K562 (cell line): Measurements from ENCODE around the gene SLC43A1. TPM values are rescaled to one million over a fixed set of nuclear protein-coding genes. Genes with fewer than 3 reads are reported as not detected.

Experiments used
- ATAC-seq: fragments of 200-7000 bp; cut with Tn5 transposase; 3 replicates; pipeline ENCODE4 v1.9.1; 2020; ENCODE audit warnings: moderate library complexity
- BruUV-seq: library from RNA; stranded (reverse); fragments of 400-500 nt; replicated peaks from 2 replicates; lab custom pipeline; 2021; lab: Mats Ljungman, UMichigan
- CTCF ChIA-PET: fragments of 300-600 bp; formaldehyde crosslinking; extraction: SDS; loops from one replicate; lab custom pipeline; 2021; ENCODE audit warnings: low intra/inter-chr PET ratio; lab: Yijun Ruan, JAX
- POLR2A ChIA-PET: fragments of 300-600, 350-650 bp; sonication (Branson Sonifier 250); formaldehyde crosslinking; extraction: SDS; loops from one replicate; lab custom pipeline; 2021; ENCODE audit warnings: antibody characterized with exemption, inconsistent platforms; lab: Yijun Ruan, JAX
- DNase-seq, 4 experiments: peaks; one replicate each; pipeline versions ENCODE4 v3.0.0 to v3.0.0-alpha.2; 2011 to 2018; ENCODE audit warnings: low spot score in 3 of 4, mixed read lengths in 3 of 4; ENCODE audit errors: extremely low read depth in 1 of 4
- FAIRE-seq: peaks from 2 replicates; lab custom pipeline; 2011; peaks lifted over from hg19 to GRCh38; lab: Jason Lieb, UNC
- H2AFZ ChIP-seq: 2 replicates; pipeline ENCODE4 v1.6.0; 2011; ENCODE audit warnings: low read depth, low read length, control low read depth, inconsistent platforms
- H3K27ac ChIP-seq: fragments of 200-600 bp; 3 replicates; pipeline ENCODE4 v1.8.0; 2011; ENCODE audit warnings: low read depth, mild to moderate bottlenecking, control low read depth, inconsistent platforms, low read length, moderate library complexity, mixed read lengths; ENCODE audit errors: extremely low read depth
- H3K27me3 ChIP-seq, 2 experiments: fragments of 300-600 bp in 1 of 2; 2 replicates in 1 of 2; 3 replicates in 1 of 2; pipeline versions ENCODE4 v1.6.0 to v1.8.0; 2011; ENCODE audit warnings: inconsistent platforms in 2 of 2, low read length in 2 of 2, mild to moderate bottlenecking in 1 of 2, mixed read lengths in 1 of 2, moderate library complexity in 1 of 2; ENCODE audit not compliant: control insufficient read depth in 2 of 2, insufficient read depth in 2 of 2
- H3K36me3 ChIP-seq: fragments of 300-600 bp; 3 replicates; pipeline ENCODE4 v1.8.0; 2011; ENCODE audit warnings: mild to moderate bottlenecking, low read length, inconsistent platforms; ENCODE audit not compliant: control insufficient read depth, insufficient read depth
- H3K4me1 ChIP-seq, 2 experiments: fragments of 200-600 bp in 1 of 2; replicated peaks in 1 of 2; 2 replicates in 1 of 2; 3 replicates in 1 of 2; pipeline versions ENCODE4 v1.5.1 to v1.8.0; 2011; ENCODE audit warnings: inconsistent platforms in 2 of 2, low read length in 2 of 2, mild to moderate bottlenecking in 1 of 2, mixed read lengths in 1 of 2, moderate library complexity in 1 of 2; ENCODE audit not compliant: control insufficient read depth in 2 of 2, insufficient read depth in 2 of 2
- H3K4me2 ChIP-seq: 2 replicates; pipeline ENCODE4 v1.6.1; 2011; ENCODE audit warnings: low read length, control low read depth, inconsistent platforms, mixed read lengths; ENCODE audit not compliant: insufficient read depth
- H3K4me3 ChIP-seq: fragments of 200-600 bp; sonication (generic), shearing (Covaris generic); 2 replicates; pipeline ENCODE4 v1.5.1; 2016; ENCODE audit warnings: control low read depth, inconsistent platforms
- H3K79me2 ChIP-seq: fragments of 200-600 bp; 3 replicates; pipeline ENCODE4 v1.8.0; 2011; ENCODE audit warnings: low read length, inconsistent platforms; ENCODE audit not compliant: control insufficient read depth, insufficient read depth
- H3K9ac ChIP-seq, 2 experiments: 2 replicates each; pipeline versions ENCODE4 v1.6.0 to v1.6.1; 2011; ENCODE audit warnings: low read depth in 2 of 2, low read length in 2 of 2, control low read depth in 1 of 2, inconsistent platforms in 1 of 2, mild to moderate bottlenecking in 1 of 2, mixed read lengths in 1 of 2; ENCODE audit not compliant: insufficient read depth in 1 of 2
- H3K9me1 ChIP-seq: one replicate; pipeline ENCODE4 v1.6.0; 2011; ENCODE audit warnings: inconsistent platforms, mild to moderate bottlenecking, low read length, moderate library complexity; ENCODE audit not compliant: control insufficient read depth, insufficient read depth
- H3K9me3 ChIP-seq: replicated peaks from 2 replicates; pipeline ENCODE4 v1.5.1; 2011; ENCODE audit warnings: low read depth, low read length, inconsistent platforms; ENCODE audit not compliant: control insufficient read depth, insufficient read depth
- H4K20me1 ChIP-seq: replicated peaks from 2 replicates; pipeline ENCODE4 v1.6.1; 2011; ENCODE audit warnings: low read length, inconsistent platforms, mixed read lengths; ENCODE audit not compliant: control insufficient read depth, insufficient read depth
- ARNT ChIP-seq, 2 experiments: fragments of 450-650 bp; IDR thresholded peaks; 2 replicates each; pipeline ENCODE4 v1.6.1; 2016; ENCODE audit warnings: mild to moderate bottlenecking in 1 of 2
- CBX2 ChIP-seq: fragments of 200-600 bp; sonication (generic); IDR thresholded peaks from one replicate; pipeline ENCODE4 v1.6.1; 2012; ENCODE audit warnings: mild to moderate bottlenecking, low read length, inconsistent platforms; ENCODE audit not compliant: insufficient read depth, poor library complexity, severe bottlenecking
- DACH1 ChIP-seq: fragments of 450-650 bp; IDR thresholded peaks from 2 replicates; pipeline ENCODE4 v1.6.1; 2018; ENCODE audit not compliant: partially characterized antibody
- MCM5 ChIP-seq: fragments of 450-650 bp; IDR thresholded peaks from 2 replicates; pipeline ENCODE4 v1.6.1; 2016; ENCODE audit warnings: low read depth
- MTA1 ChIP-seq: fragments of 450-650 bp; IDR thresholded peaks from 2 replicates; pipeline ENCODE4 v1.6.1; 2017; ENCODE audit warnings: borderline replicate concordance
- SMARCB1 ChIP-seq: IDR thresholded peaks from 2 replicates; pipeline ENCODE4 v1.6.1; 2011; ENCODE audit warnings: improper control_type of control experiment, low read depth; ENCODE audit not compliant: insufficient read length
- ZNF175 ChIP-seq: fragments of 200-800 bp; sonication (Bioruptor generic); IDR thresholded peaks from 2 replicates; pipeline ENCODE4 v1.6.1; 2016; ENCODE audit warnings: low read depth, mild to moderate bottlenecking, missing genetic modification characterization, missing compliant biosample characterization
- ZNF3 ChIP-seq: fragments of 250-450 bp; sonication (Bioruptor Pico); IDR thresholded peaks from 2 replicates; pipeline ENCODE4 v1.5.0; 2021; ENCODE audit warnings: mild to moderate bottlenecking, moderate library complexity
- ZNF408 ChIP-seq: fragments of 250-450 bp; sonication (Bioruptor Pico); IDR thresholded peaks from 2 replicates; pipeline ENCODE4 v1.4.0; 2020; ENCODE audit warnings: low read depth, mild to moderate bottlenecking, moderate library complexity
- ZNF695 ChIP-seq: fragments of 450-650 bp; formaldehyde crosslinking; IDR thresholded peaks from 2 replicates; pipeline ENCODE4 v1.4.0; 2020; ENCODE audit warnings: mild to moderate bottlenecking, moderate library complexity
- ZNF707 ChIP-seq: fragments of 250-450 bp; sonication (Bioruptor Pico); conservative IDR thresholded peaks from 2 replicates; pipeline ENCODE4 v1.8.0; 2022; ENCODE audit warnings: inconsistent platforms, mild to moderate bottlenecking, moderate library complexity
- ZNF780A ChIP-seq: fragments of 250-450 bp; sonication (Bioruptor Pico); IDR thresholded peaks from 2 replicates; pipeline ENCODE4 v1.5.0; 2021; ENCODE audit warnings: mild to moderate bottlenecking
- ZNF830 ChIP-seq: fragments of 250-450 bp; sonication (Bioruptor Pico); IDR thresholded peaks from 2 replicates; pipeline ENCODE4 v1.5.0; 2021; ENCODE audit warnings: mild to moderate bottlenecking
- whole genome bisulfite sequencing: fragments of 100-300 bp; shearing (Covaris generic); methylation state at CpG from one replicate; pipeline ENCODE4 v1.1.6; 2016; ENCODE audit warnings: low coverage, mixed read lengths; ENCODE audit not compliant: insufficient coverage; ENCODE audit errors: missing lambda C conversion rate; 5-methylcytosine and 5-hydroxymethylcytosine counted together
- in situ Hi-C: fragments of 300-500 bp; cut with MboI; formaldehyde crosslinking; loops from 4 replicates; pipeline ENCODE4 v1.15.0; 2018; ENCODE audit warnings: inconsistent platforms, mixed read lengths
- intact Hi-C: fragments of 100-400 bp; cut with micrococcal nuclease; formaldehyde crosslinking; loops from 2 replicates; pipeline ENCODE4 v1.14.2; 2022
- polyA plus RNA-seq, 8 experiments: library from polyadenylated mRNA; depleted of rRNA in 4 of 8; stranded (reverse) in 5 of 8; unstranded in 3 of 8; fragments of >200 nt; fragmentation: Nextera tagmentation in 2 of 8; fragmentation: Illumina TruSeq in 1 of 8; extraction: Ambion mirVana in 2 of 8; extraction: Trizol in 1 of 8; gene quantifications; 2 replicates each; pipeline versions ENCODE4 v1.2.1 to v1.2.3, GENCODE V29; 2011 to 2014; ENCODE audit warnings: inconsistent platforms in 1 of 8, missing spikeins in 1 of 8
- total RNA-seq, 7 experiments: library from RNA; depleted of rRNA in 6 of 7; stranded (reverse); fragments of >200 nt in 6 of 7; fragmentation: Illumina TruSeq in 2 of 7; extraction: Trizol in 2 of 7; gene quantifications; 2 replicates each; pipeline versions ENCODE4 v1.2.1 to v1.2.3, GENCODE V29; 2011 to 2021; ENCODE audit warnings: low replicate concordance in 1 of 7
- TF ChIP-seq, protein P1 (sequence below): fragments of 450-650 bp; conservative IDR thresholded peaks from 2 replicates; pipeline ENCODE4 v1.6.1; 2016; ENCODE audit warnings: missing genetic modification characterization, low read depth, mild to moderate bottlenecking, missing compliant biosample characterization, moderate library complexity
- TF ChIP-seq, protein P2 (sequence below): sonication (generic); formaldehyde crosslinking; IDR thresholded peaks from 2 replicates; pipeline ENCODE4 v1.8.1; 2022; ENCODE audit warnings: missing genetic modification reagents
- TF ChIP-seq, protein P3 (sequence below): fragments of 250-450 bp; sonication (Bioruptor Pico); IDR thresholded peaks from 2 replicates; pipeline ENCODE4 v1.4.0; 2020
- TF ChIP-seq, protein P4 (sequence below): fragments of 250-450 bp; sonication (Bioruptor Pico); IDR thresholded peaks from 2 replicates; pipeline ENCODE4 v1.5.0; 2020; ENCODE audit warnings: mild to moderate bottlenecking, borderline replicate concordance

SLC43A1 gene
- total and polyA plus RNA-seq, 9 of the 15 experiments (the other 6 are each of a cell fraction or from before 2014, with no cell fraction given), result 2.6 to 41.8 (median 24.6) TPM

DNA sequence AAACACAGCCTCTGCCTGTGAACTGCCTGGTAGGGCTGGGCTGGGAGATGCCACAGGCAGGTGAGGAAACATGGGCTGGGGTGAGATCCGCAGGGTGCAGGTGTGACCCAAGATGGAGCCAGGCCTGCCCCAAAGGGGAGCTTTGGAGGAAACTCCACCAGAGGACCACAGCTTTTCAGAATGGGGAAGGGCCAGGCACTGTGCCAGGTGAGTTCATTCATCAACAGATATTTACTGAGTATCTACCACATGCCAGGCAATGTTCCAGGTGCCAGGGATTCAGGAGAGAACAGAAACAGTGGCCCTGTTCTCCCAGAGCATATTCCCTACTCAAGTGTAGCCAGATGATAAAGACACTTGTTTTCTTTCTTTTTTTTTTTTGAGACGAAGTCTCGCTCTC is 44.0 kb downstream of the SLC43A1 start:
- FAIRE-seq (no peak), ATAC-seq (no peak), DNase-seq (no peak)
- H3K9me1 ChIP-seq, result no peaks in the 10 kb centered on the region
- no peaks in the 10 kb centered on the region for H3K9me3 ChIP-seq
- whole genome bisulfite sequencing, result 53% methylated on average over 2 of the region's 3 CpGs
- in situ Hi-C loops (no loop called here), intact Hi-C loops (no loop called here)
- H2AFZ ChIP-seq, result no peak overlapping the region
- H4K20me1 ChIP-seq, result no peaks in the 10 kb centered on the region; the same call in 1 of the 2 replicates
- POLR2A ChIA-PET, result no interaction called here
- H3K36me3 ChIP-seq, result peaks cover 3% of the 10 kb centered on the region; the same call in 1 of the 3 replicates
- H3K27ac ChIP-seq, result no peak overlapping the region
- CTCF ChIA-PET, result no interaction called here
- 0 out of 4 replicates have a peak overlapping the region, but pooled peaks of 1 of the 2 experiments have one; percentile 20 for H3K9ac ChIP-seq
- H3K27me3 ChIP-seq, result no peaks in the 10 kb centered on the region
- H3K79me2 ChIP-seq, result no peaks in the 10 kb centered on the region
- no TSS peak for BruUV-seq
- no peak overlapping the region for H3K4me2 ChIP-seq
- H3K4me1 ChIP-seq, result peaks cover 23 to 29% of the 10 kb centered on the region in 2 experiments
- no peak overlapping the region for H3K4me3 ChIP-seq
- no peak for TF ChIP-seq ZNF780A (CRISPR knock-in tag)
- TF ChIP-seq CBX2, result no peak
- no peak for TF ChIP-seq ARNT (IDR thresholded peaks at IDR 0.05)
- TF ChIP-seq ZNF707 (CRISPR knock-in tag), result no peak
- TF ChIP-seq ZNF175, result no peak
- TF ChIP-seq, protein P1, sequence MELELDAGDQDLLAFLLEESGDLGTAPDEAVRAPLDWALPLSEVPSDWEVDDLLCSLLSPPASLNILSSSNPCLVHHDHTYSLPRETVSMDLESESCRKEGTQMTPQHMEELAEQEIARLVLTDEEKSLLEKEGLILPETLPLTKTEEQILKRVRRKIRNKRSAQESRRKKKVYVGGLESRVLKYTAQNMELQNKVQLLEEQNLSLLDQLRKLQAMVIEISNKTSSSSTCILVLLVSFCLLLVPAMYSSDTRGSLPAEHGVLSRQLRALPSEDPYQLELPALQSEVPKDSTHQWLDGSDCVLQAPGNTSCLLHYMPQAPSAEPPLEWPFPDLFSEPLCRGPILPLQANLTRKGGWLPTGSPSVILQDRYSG (tag), result no peak
- no peak for TF ChIP-seq ZNF830 (CRISPR knock-in tag)
- TF ChIP-seq, protein P2, sequence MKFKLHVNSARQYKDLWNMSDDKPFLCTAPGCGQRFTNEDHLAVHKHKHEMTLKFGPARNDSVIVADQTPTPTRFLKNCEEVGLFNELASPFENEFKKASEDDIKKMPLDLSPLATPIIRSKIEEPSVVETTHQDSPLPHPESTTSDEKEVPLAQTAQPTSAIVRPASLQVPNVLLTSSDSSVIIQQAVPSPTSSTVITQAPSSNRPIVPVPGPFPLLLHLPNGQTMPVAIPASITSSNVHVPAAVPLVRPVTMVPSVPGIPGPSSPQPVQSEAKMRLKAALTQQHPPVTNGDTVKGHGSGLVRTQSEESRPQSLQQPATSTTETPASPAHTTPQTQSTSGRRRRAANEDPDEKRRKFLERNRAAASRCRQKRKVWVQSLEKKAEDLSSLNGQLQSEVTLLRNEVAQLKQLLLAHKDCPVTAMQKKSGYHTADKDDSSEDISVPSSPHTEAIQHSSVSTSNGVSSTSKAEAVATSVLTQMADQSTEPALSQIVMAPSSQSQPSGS, result no peak
- TF ChIP-seq ZNF3 (CRISPR knock-in tag), result no peak
- no peak for TF ChIP-seq SMARCB1
- TF ChIP-seq MTA1, result no peak
- TF ChIP-seq ZNF695 (CRISPR knock-in tag), result no peak
- no peak for TF ChIP-seq MCM5
- TF ChIP-seq DACH1, result no peak
- TF ChIP-seq, protein P3, sequence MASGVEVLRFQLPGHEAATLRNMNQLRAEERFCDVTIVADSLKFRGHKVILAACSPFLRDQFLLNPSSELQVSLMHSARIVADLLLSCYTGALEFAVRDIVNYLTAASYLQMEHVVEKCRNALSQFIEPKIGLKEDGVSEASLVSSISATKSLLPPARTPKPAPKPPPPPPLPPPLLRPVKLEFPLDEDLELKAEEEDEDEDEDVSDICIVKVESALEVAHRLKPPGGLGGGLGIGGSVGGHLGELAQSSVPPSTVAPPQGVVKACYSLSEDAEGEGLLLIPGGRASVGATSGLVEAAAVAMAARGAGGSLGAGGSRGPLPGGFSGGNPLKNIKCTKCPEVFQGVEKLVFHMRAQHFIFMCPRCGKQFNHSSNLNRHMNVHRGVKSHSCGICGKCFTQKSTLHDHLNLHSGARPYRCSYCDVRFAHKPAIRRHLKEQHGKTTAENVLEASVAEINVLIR (CRISPR knock-in tag), result no peak
- no peak for TF ChIP-seq ZNF408
- TF ChIP-seq, protein P4, sequence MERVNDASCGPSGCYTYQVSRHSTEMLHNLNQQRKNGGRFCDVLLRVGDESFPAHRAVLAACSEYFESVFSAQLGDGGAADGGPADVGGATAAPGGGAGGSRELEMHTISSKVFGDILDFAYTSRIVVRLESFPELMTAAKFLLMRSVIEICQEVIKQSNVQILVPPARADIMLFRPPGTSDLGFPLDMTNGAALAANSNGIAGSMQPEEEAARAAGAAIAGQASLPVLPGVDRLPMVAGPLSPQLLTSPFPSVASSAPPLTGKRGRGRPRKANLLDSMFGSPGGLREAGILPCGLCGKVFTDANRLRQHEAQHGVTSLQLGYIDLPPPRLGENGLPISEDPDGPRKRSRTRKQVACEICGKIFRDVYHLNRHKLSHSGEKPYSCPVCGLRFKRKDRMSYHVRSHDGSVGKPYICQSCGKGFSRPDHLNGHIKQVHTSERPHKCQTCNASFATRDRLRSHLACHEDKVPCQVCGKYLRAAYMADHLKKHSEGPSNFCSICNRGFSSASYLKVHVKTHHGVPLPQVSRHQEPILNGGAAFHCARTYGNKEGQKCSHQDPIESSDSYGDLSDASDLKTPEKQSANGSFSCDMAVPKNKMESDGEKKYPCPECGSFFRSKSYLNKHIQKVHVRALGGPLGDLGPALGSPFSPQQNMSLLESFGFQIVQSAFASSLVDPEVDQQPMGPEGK, result no peak
